Naive thymus-derived CD4-positive, alpha-beta T cell (primary cell): ENCODE results near the gene MUTYH. TPM values are rescaled to one million over a fixed set of nuclear protein-coding genes. Genes with fewer than 3 reads are reported as not detected.

Experiments used
- ATAC-seq: fragments of 150-1000 bp; cut with Tn5 transposase; 2 replicates; pipeline ENCODE4 v1.10.0; 2021; ENCODE audit warnings: mild to moderate bottlenecking, moderate library complexity
- CTCF ChIA-PET: fragments of 350-600 bp; sonication (Branson Sonifier 250); formaldehyde crosslinking; loops from one replicate; lab custom pipeline; 2021; ENCODE audit warnings: antibody characterized with exemption; lab: Charles Lee
- POLR2A ChIA-PET: fragments of 350-600 bp; sonication (Branson Sonifier 250); formaldehyde crosslinking; loops from one replicate; lab custom pipeline; 2021; ENCODE audit warnings: antibody characterized with exemption, inconsistent platforms; lab: Charles Lee
- DNase-seq, 9 donors: peaks; one replicate each; pipeline versions ENCODE4 v3.0.0 to v3.0.0-alpha.2; 2020 to 2022; ENCODE audit warnings: mixed read lengths in 1 of 9
- H3K27ac ChIP-seq: one replicate; pipeline ENCODE4 v1.7.0; 2013; ENCODE audit warnings: mild to moderate bottlenecking, low read depth, low read length, moderate library complexity
- H3K27me3 ChIP-seq, 2 donors: one replicate each; pipeline ENCODE4 v1.7.0; 2013; ENCODE audit warnings: low read length in 2 of 2, mild to moderate bottlenecking in 2 of 2, moderate library complexity in 2 of 2; ENCODE audit not compliant: control insufficient read depth in 2 of 2, insufficient read depth in 2 of 2
- H3K36me3 ChIP-seq, 3 experiments: 1 replicate in 2 of 3; 2 replicates in 1 of 3; pipeline ENCODE4 v1.7.0; 2013; ENCODE audit warnings: low read length in 3 of 3, mild to moderate bottlenecking in 3 of 3, moderate library complexity in 1 of 3; ENCODE audit not compliant: insufficient read depth in 3 of 3, control insufficient read depth in 2 of 3
- H3K4me1 ChIP-seq, 2 donors: one replicate each; pipeline ENCODE4 v1.7.0; 2013; ENCODE audit warnings: low read length in 2 of 2, mild to moderate bottlenecking in 2 of 2, moderate library complexity in 1 of 2; ENCODE audit not compliant: control insufficient read depth in 2 of 2, insufficient read depth in 2 of 2
- H3K4me3 ChIP-seq: 2 replicates; pipeline ENCODE4 v1.7.0; 2013; ENCODE audit warnings: mild to moderate bottlenecking, low read length
- H3K9me3 ChIP-seq, 3 experiments: 1 replicate in 2 of 3; 2 replicates in 1 of 3; pipeline ENCODE4 v1.7.0; 2013; ENCODE audit warnings: low read length in 3 of 3; ENCODE audit not compliant: control insufficient read depth in 2 of 3
- H3K27ac Mint-ChIP-seq, 9 donors: one replicate each; pipeline ENCODE4 v1.8.0; 2020 to 2022; ENCODE audit warnings: mixed read lengths in 9 of 9, mild to moderate bottlenecking in 8 of 9, moderate library complexity in 5 of 9, inconsistent platforms in 2 of 9
- H3K27me3 Mint-ChIP-seq, 5 donors: one replicate each; pipeline ENCODE4 v1.8.0; 2021 to 2022; ENCODE audit warnings: mixed read lengths in 5 of 5, mild to moderate bottlenecking in 1 of 5
- H3K36me3 Mint-ChIP-seq, 5 donors: one replicate each; pipeline ENCODE4 v1.8.0; 2020 to 2022; ENCODE audit warnings: mixed read lengths in 5 of 5, mild to moderate bottlenecking in 3 of 5, inconsistent platforms in 1 of 5
- H3K4me1 Mint-ChIP-seq, 7 donors: one replicate each; pipeline ENCODE4 v1.8.0; 2020 to 2022; ENCODE audit warnings: mixed read lengths in 7 of 7, mild to moderate bottlenecking in 3 of 7, inconsistent platforms in 1 of 7
- H3K4me3 Mint-ChIP-seq, 10 donors: one replicate each; pipeline ENCODE4 v1.8.0; 2020 to 2022; ENCODE audit warnings: mild to moderate bottlenecking in 10 of 10, mixed read lengths in 10 of 10, moderate library complexity in 6 of 10, inconsistent platforms in 2 of 10
- H3K9me3 Mint-ChIP-seq, 11 donors: one replicate each; pipeline ENCODE4 v1.8.0; 2020 to 2022; ENCODE audit warnings: mixed read lengths in 11 of 11, mild to moderate bottlenecking in 4 of 11, inconsistent platforms in 1 of 11, moderate library complexity in 1 of 11
- intact Hi-C, 2 donors: fragments of 100-400 bp; cut with micrococcal nuclease; formaldehyde crosslinking; loops; one replicate each; pipeline ENCODE4 v1.15.1; 2023
- polyA plus RNA-seq, 2 donors: library from polyadenylated mRNA; unstranded; fragments of 300-500 nt; fragmentation: Illumina TruSeq; gene quantifications; one replicate each; pipeline ENCODE4 v1.2.3, GENCODE V29; 2021
- total RNA-seq, 6 experiments: library from RNA in 5 of 6; stranded (reverse) in 5 of 6; gene quantifications; 1 replicate in 5 of 6; 2 replicates in 1 of 6; pipeline ENCODE4 v1.2.3 and lab custom pipeline; 2021 to 2026

MUTYH gene
- total and polyA plus RNA-seq, 7 experiments from 2014 or later: 17.7 to 85.4 (median 59.1) TPM

GRCh38 chr1:45328680-45329079, 11.6 kb downstream of the MUTYH start:
- Histone ChIP-seq H3K36me3 (peaks cover 0 to 34% (median 8%) of the 10 kb centered on the region in 3 experiments), H3K4me3 (no peak overlapping the region), H3K4me1 (peaks cover 4 to 5% of the 10 kb centered on the region in 2 donors), H3K27me3 (no peaks in the 10 kb centered on the region), H3K27ac (no peak overlapping the region), H3K9me3 (no peaks in the 10 kb centered on the region)
- intact Hi-C loops: no loop called here
- H3K27ac Mint-ChIP-seq: peak overlapping the region in 1 of 9 donors; percentile 23
- H3K4me3 Mint-ChIP-seq: peak overlapping the region in 7 of 10 donors; percentile 23 to 73 (median 55)
- no peaks in the 10 kb centered on the region for H3K27me3 Mint-ChIP-seq
- H3K9me3 Mint-ChIP-seq: no peaks in the 10 kb centered on the region
- ATAC-seq: no peak
- no peak for DNase-seq
- peaks cover 0 to 17% (median 3%) of the 10 kb centered on the region in 5 donors for H3K36me3 Mint-ChIP-seq
- CTCF ChIA-PET: no interaction called here
- POLR2A ChIA-PET: interaction anchor here (0.5 to 5.4 kb wide), 3 partner anchors 11 to 597 kb away, joined by 3 to 34 read pairs (median 4); partner anchors contain the start of genes MUTYH, RNU5D-1 and TOE1
- peaks cover 0 to 14% (median 5%) of the 10 kb centered on the region in 7 donors for H3K4me1 Mint-ChIP-seq

GRCh38 chr1:45327644-45328515, 12.4 kb downstream of the MUTYH start:
- POLR2A ChIA-PET: interaction anchor here (0.6 to 5.4 kb wide), 5 partner anchors 12 to 1007 kb away, joined by 3 to 34 read pairs (median 3); partner anchors contain the start of genes MUTYH, RNU5D-1 and TOE1
- peaks cover 0 to 14% (median 5%) of the 10 kb centered on the region in 7 donors for H3K4me1 Mint-ChIP-seq
- no peaks in the 10 kb centered on the region for H3K9me3 ChIP-seq
- CTCF ChIA-PET: no interaction called here
- intact Hi-C loops: loop anchor here in 1 of 2 donors (2.0 kb wide), 1 partner anchor 25 kb away; no protein-coding TSS in a partner anchor
- peak overlapping the region; percentile 42 to 87 (median 59) for H3K4me3 Mint-ChIP-seq
- no peak overlapping the region for H3K27ac ChIP-seq
- DNase-seq (no peak), ATAC-seq (no peak)
- peak overlapping the region; percentile 63 for H3K4me3 ChIP-seq
- H3K27ac Mint-ChIP-seq: peak overlapping the region in 1 of 9 donors; percentile 23
- H3K27me3 Mint-ChIP-seq: no peaks in the 10 kb centered on the region
- H3K27me3 ChIP-seq: no peaks in the 10 kb centered on the region
- H3K4me1 ChIP-seq: peaks cover 4 to 5% of the 10 kb centered on the region in 2 donors
- H3K36me3 ChIP-seq: peaks cover 0 to 26% (median 4%) of the 10 kb centered on the region in 3 experiments
- H3K9me3 Mint-ChIP-seq: no peaks in the 10 kb centered on the region
- peaks cover 0 to 9% (median 3%) of the 10 kb centered on the region in 5 donors for H3K36me3 Mint-ChIP-seq

GRCh38 chr1:45326627-45327623, 13.3 kb downstream of the MUTYH start, which contains the start of gene HPDL:
HPDL (plus strand) TSS chr1:45326895; CDS start chr1:45327149, 254 bp downstream.
- no peaks in the 10 kb centered on the region for H3K9me3 ChIP-seq
- H3K9me3 Mint-ChIP-seq: no peaks in the 10 kb centered on the region
- peaks cover 0 to 16% (median 0%) of the 10 kb centered on the region in 3 experiments for H3K36me3 ChIP-seq
- intact Hi-C loops: loop anchor here (1.0 to 2.0 kb wide), 4 partner anchors 12 to 24 kb away; partner anchors contain the start of genes MUTYH (in 1 of the 2) and TOE1 (in 1 of the 2)
- H3K4me1 Mint-ChIP-seq: peaks cover 0 to 14% (median 5%) of the 10 kb centered on the region in 7 donors
- peak within 1 kb of the TSS; percentile 63 for H3K4me3 ChIP-seq
- H3K4me3 Mint-ChIP-seq: peak within 1 kb of the TSS; percentile 78 to 87 (median 83)
- DNase-seq (peak in 6 of 9 donors; percentile 18 to 62 (median 34)), ATAC-seq (peak; percentile 83)
- H3K27me3 ChIP-seq: no peaks in the 10 kb centered on the region
- peak within 1 kb of the TSS; percentile 29 for H3K27ac ChIP-seq
- H3K36me3 Mint-ChIP-seq: peaks cover 0 to 8% (median 3%) of the 10 kb centered on the region in 5 donors
- POLR2A ChIA-PET: interaction anchor here (0.6 to 5.4 kb wide), 4 partner anchors 12 to 605 kb away, joined by 3 to 34 read pairs (median 4); partner anchors contain the start of genes MUTYH and TOE1
- peak within 1 kb of the TSS in 6 of 9 donors; percentile 32 to 73 (median 59) for H3K27ac Mint-ChIP-seq
- peaks cover 4 to 5% of the 10 kb centered on the region in 2 donors for H3K4me1 ChIP-seq
- CTCF ChIA-PET: interaction anchor here (1.4 kb wide), 1 partner anchor 12 kb away, joined by 3 read pairs; no protein-coding TSS in a partner anchor
- no peaks in the 10 kb centered on the region for H3K27me3 Mint-ChIP-seq

GRCh38 chr1:45325851-45326506, 14.3 kb downstream of the MUTYH start:
- no peak overlapping the region for H3K4me3 ChIP-seq

GRCh38 chr1:45322486-45323040, 17.7 kb downstream of the MUTYH start:
- Histone ChIP-seq H3K27ac (no peak overlapping the region), H3K9me3 (no peaks in the 10 kb centered on the region), H3K4me1 (peaks cover 3 to 4% of the 10 kb centered on the region in 2 donors), H3K27me3 (no peaks in the 10 kb centered on the region), H3K36me3 (no peaks in the 10 kb centered on the region), H3K4me3 (no peak overlapping the region)
- no peak overlapping the region for H3K27ac Mint-ChIP-seq
- H3K4me1 Mint-ChIP-seq: peaks cover 0 to 9% (median 0%) of the 10 kb centered on the region in 7 donors
- intact Hi-C loops: no loop called here
- ATAC-seq (no peak), DNase-seq (no peak)
- no peak overlapping the region for H3K4me3 Mint-ChIP-seq
- H3K9me3 Mint-ChIP-seq: no peaks in the 10 kb centered on the region
- POLR2A ChIA-PET: interaction anchor here (0.9 kb wide), 1 partner anchor 18 kb away, joined by 3 read pairs; the partner anchor contains the start of gene MUTYH
- no peaks in the 10 kb centered on the region for H3K36me3 Mint-ChIP-seq
- H3K27me3 Mint-ChIP-seq: no peaks in the 10 kb centered on the region
- CTCF ChIA-PET: interaction anchor here (0.6 kb wide), 1 partner anchor 8 kb away, joined by 4 read pairs; no protein-coding TSS in a partner anchor

More at GRCh38 chr1:45325851-45326506, 14.3 kb downstream of the MUTYH start:
- peak overlapping the region in 7 of 9 donors; percentile 12 to 73 (median 59) for H3K27ac Mint-ChIP-seq
- Histone ChIP-seq H3K4me1 (peaks cover 4 to 5% of the 10 kb centered on the region in 2 donors), H3K27me3 (no peaks in the 10 kb centered on the region), H3K36me3 (peaks cover 0 to 7% (median 0%) of the 10 kb centered on the region in 3 experiments), H3K9me3 (no peaks in the 10 kb centered on the region), H3K27ac (no peak overlapping the region)
- no peak for ATAC-seq
- H3K36me3 Mint-ChIP-seq: peaks cover 0 to 8% (median 3%) of the 10 kb centered on the region in 5 donors
- DNase-seq: no peak
- intact Hi-C loops: loop anchor here (1.0 to 2.0 kb wide), 4 partner anchors 13 to 23 kb away; partner anchors contain the start of genes MUTYH (in 1 of the 2) and TOE1 (in 1 of the 2)
- no peaks in the 10 kb centered on the region for H3K27me3 Mint-ChIP-seq
- ChIA-PET POLR2A (interaction anchor here (1.2 to 5.4 kb wide), 2 partner anchors 13 to 23 kb away, joined by 6 to 34 read pairs; partner anchors contain the start of genes MUTYH and TOE1), CTCF (interaction anchor here (0.6 to 1.4 kb wide), 2 partner anchors 13 to 150 kb away, joined by 3 read pairs; no protein-coding TSS in a partner anchor)
- H3K4me3 Mint-ChIP-seq: peak overlapping the region; percentile 78 to 87 (median 83)
- H3K9me3 Mint-ChIP-seq: no peaks in the 10 kb centered on the region
- peaks cover 0 to 14% (median 5%) of the 10 kb centered on the region in 7 donors for H3K4me1 Mint-ChIP-seq
